Endodermal cell (in vitro differentiated cells): ENCODE results near the gene RAB3B. TPM values are rescaled to one million over a fixed set of nuclear protein-coding genes. Genes with fewer than 3 reads are reported as not detected.
A peak's percentile ranks its signal among the peaks of the same experiment; 100 is the strongest.
"Not testable (repeated sequence)": the region's sequence is repeated elsewhere in the genome, so short reads cannot be mapped to it uniquely, and the experiment has no call there.

Source experiments
- DNase-seq: peaks from one replicate; pipeline ENCODE4 v3.0.0-alpha.2; 2017
- H3K27ac ChIP-seq: 2 replicates; pipeline ENCODE4 v1.5.1; 2013; ENCODE audit warnings: mild to moderate bottlenecking, low read depth, low read length, moderate library complexity
- H3K27me3 ChIP-seq: 2 replicates; pipeline ENCODE4 v1.6.1; 2013; ENCODE audit warnings: mild to moderate bottlenecking, low read length, moderate library complexity; ENCODE audit not compliant: insufficient read depth, control insufficient read depth, poor library complexity, severe bottlenecking
- H3K36me3 ChIP-seq: 2 replicates; pipeline ENCODE4 v1.7.0; 2013; ENCODE audit warnings: mild to moderate bottlenecking, low read length, moderate library complexity; ENCODE audit not compliant: control insufficient read depth, insufficient read depth
- H3K4me1 ChIP-seq: one replicate; pipeline ENCODE4 v1.7.0; 2013; ENCODE audit warnings: low read length; ENCODE audit not compliant: control insufficient read depth, insufficient read depth
- H3K4me3 ChIP-seq: 2 replicates; pipeline ENCODE4 v1.5.1; 2013; ENCODE audit warnings: mild to moderate bottlenecking, low read length, moderate library complexity
- H3K9ac ChIP-seq: 2 replicates; pipeline ENCODE4 v1.6.1; 2013; ENCODE audit warnings: mild to moderate bottlenecking, low read length, moderate library complexity; ENCODE audit not compliant: poor library complexity, severe bottlenecking; ENCODE audit errors: extremely low read depth
- H3K9me3 ChIP-seq: 2 replicates; pipeline ENCODE4 v1.6.1; 2013; ENCODE audit warnings: mild to moderate bottlenecking, low read length, moderate library complexity; ENCODE audit not compliant: control insufficient read depth
- H3K27ac Mint-ChIP-seq: 2 replicates; pipeline ENCODE4 v1.8.0; 2020; ENCODE audit warnings: mixed read lengths
- H3K27me3 Mint-ChIP-seq: 2 replicates; pipeline ENCODE4 v1.8.0; 2021; ENCODE audit warnings: mild to moderate bottlenecking, mixed read lengths; ENCODE audit not compliant: insufficient read depth
- H3K36me3 Mint-ChIP-seq: 2 replicates; pipeline ENCODE4 v1.8.0; 2020; ENCODE audit warnings: low read depth, mixed read lengths
- H3K4me1 Mint-ChIP-seq: 2 replicates; pipeline ENCODE4 v1.8.0; 2020; ENCODE audit warnings: mixed read lengths
- H3K4me3 Mint-ChIP-seq: 2 replicates; pipeline ENCODE4 v1.8.0; 2020; ENCODE audit warnings: mild to moderate bottlenecking, moderate library complexity, mixed read lengths
- H3K9me3 Mint-ChIP-seq: 2 replicates; pipeline ENCODE4 v1.8.0; 2020; ENCODE audit warnings: mild to moderate bottlenecking, mixed read lengths
- WGBS, 2 experiments: methylation state at CpG; one replicate each; pipeline versions ENCODE4 v1.1.5 to v1.1.7; 2013; ENCODE audit warnings: missing lambda C conversion rate in 2 of 2, mixed read lengths in 1 of 2; ENCODE audit not compliant: insufficient coverage in 1 of 2, insufficient read length in 1 of 2; 5-methylcytosine and 5-hydroxymethylcytosine counted together
- total RNA-seq, 2 donors: library from RNA; stranded (reverse); fragmentation: NEBNext Ultra II Directional in 1 of 2; extraction: Animal tissue kit (Norgen Biotek cat#: 25700) in 1 of 2; gene quantifications; 2 replicates in 1 of 2; 3 replicates in 1 of 2; pipeline ENCODE4 v1.2.1, GENCODE V29; 2021
- TF ChIP-seq, protein P1 (sequence below): fragments of 200-600 bp; sonication (generic); conservative IDR thresholded peaks from 2 replicates; pipeline ENCODE4 v1.5.0; 2021; ENCODE audit warnings: antibody characterized with exemption, mild to moderate bottlenecking

Gene RAB3B
- total RNA-seq, 2 donors from 2014 or later, result 58.1 to 66.0 TPM

DNA sequence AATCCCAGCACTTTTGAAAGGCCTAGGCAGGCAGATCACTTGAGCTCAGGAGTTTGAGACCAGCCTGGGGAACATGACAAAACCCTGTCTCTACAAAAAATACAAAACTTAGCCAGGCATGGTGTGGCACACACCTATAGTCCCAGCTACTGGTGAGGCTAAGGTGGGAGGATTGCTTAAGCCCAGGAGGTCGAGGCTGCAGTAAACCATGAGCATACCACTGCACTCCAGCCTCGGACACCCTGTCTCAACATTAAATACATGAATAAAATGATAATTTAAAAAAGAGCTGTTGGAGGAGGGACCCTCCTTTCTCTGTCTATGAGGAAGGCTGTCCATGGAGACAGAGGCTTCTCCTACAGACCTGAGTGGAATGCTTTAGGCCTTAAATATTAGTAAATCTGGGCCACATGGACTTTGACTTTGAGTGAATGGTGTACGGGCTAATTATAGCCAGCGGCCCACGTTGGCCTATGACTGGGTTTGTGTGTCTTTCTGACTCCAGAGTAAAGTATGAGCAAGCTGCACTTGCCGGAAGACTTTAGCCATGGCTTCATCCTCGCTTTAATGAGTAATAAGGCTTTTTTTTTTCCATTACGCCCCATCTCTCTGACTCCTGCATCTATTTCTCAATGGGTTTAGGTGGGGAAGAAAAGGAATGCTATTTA, 21.3 kb downstream of the RAB3B start:
- Histone ChIP-seq H3K27ac (no peak overlapping the region), H3K4me3 (peak overlapping the region; percentile 41), H3K27me3 (no peaks in the 10 kb centered on the region), H3K36me3 (peaks cover 59% of the 10 kb centered on the region), H3K9ac (peak overlapping the region; percentile 32), H3K4me1 (peaks cover 24% of the 10 kb centered on the region), H3K9me3 (peaks cover 5% of the 10 kb centered on the region)
- Mint-ChIP-seq H3K9me3 (no peaks in the 10 kb centered on the region), H3K27ac (peak overlapping the region; percentile 95), H3K4me1 (peaks cover 40% of the 10 kb centered on the region), H3K36me3 (peaks cover 60% of the 10 kb centered on the region), H3K27me3 (no peaks in the 10 kb centered on the region), H3K4me3 (no peak overlapping the region)
- DNase-seq, result no peak
- 95 to 96% methylated on average over 3 to 7 of the region's 8 CpGs for WGBS, 2 experiments
- TF ChIP-seq, protein P1, sequence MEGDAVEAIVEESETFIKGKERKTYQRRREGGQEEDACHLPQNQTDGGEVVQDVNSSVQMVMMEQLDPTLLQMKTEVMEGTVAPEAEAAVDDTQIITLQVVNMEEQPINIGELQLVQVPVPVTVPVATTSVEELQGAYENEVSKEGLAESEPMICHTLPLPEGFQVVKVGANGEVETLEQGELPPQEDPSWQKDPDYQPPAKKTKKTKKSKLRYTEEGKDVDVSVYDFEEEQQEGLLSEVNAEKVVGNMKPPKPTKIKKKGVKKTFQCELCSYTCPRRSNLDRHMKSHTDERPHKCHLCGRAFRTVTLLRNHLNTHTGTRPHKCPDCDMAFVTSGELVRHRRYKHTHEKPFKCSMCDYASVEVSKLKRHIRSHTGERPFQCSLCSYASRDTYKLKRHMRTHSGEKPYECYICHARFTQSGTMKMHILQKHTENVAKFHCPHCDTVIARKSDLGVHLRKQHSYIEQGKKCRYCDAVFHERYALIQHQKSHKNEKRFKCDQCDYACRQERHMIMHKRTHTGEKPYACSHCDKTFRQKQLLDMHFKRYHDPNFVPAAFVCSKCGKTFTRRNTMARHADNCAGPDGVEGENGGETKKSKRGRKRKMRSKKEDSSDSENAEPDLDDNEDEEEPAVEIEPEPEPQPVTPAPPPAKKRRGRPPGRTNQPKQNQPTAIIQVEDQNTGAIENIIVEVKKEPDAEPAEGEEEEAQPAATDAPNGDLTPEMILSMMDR, result no peak

DNA sequence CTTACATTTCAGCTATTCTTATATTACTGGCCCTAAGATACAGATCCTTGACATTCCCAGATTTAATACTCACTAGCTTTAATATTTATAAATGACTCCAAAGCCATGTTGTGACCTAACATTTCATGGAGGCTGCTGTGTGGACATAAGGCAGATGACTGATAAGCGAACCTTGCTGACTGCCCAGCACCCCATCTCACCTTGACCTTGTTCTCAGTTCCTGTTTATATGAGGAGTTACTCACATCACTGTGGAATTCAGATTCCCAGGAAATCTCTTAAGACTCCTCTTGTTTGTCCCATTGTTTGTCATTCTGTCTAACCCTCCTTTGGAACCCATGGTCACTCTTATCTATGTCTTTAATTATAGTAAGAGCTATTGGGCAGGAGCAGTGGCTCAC, 21.9 kb downstream of the RAB3B start:
- no peak for DNase-seq
- peaks cover 5% of the 10 kb centered on the region for H3K9me3 ChIP-seq
- H3K4me3 ChIP-seq, result peak overlapping the region; percentile 41
- Mint-ChIP-seq H3K9me3 (no peaks in the 10 kb centered on the region), H3K27ac (peak overlapping the region; percentile 95), H3K36me3 (peaks cover 59% of the 10 kb centered on the region), H3K4me1 (peaks cover 37% of the 10 kb centered on the region), H3K4me3 (no peak overlapping the region), H3K27me3 (no peaks in the 10 kb centered on the region)
- H3K27me3 ChIP-seq, result no peaks in the 10 kb centered on the region
- TF ChIP-seq, protein P1, result no peak
- H3K27ac ChIP-seq, result no peak overlapping the region
- no peak overlapping the region for H3K9ac ChIP-seq
- H3K36me3 ChIP-seq, result peaks cover 54% of the 10 kb centered on the region
- H3K4me1 ChIP-seq, result peaks cover 20% of the 10 kb centered on the region
- 83 to 92% methylated on average over 1 of the region's 1 CpG for WGBS, 2 experiments

DNA sequence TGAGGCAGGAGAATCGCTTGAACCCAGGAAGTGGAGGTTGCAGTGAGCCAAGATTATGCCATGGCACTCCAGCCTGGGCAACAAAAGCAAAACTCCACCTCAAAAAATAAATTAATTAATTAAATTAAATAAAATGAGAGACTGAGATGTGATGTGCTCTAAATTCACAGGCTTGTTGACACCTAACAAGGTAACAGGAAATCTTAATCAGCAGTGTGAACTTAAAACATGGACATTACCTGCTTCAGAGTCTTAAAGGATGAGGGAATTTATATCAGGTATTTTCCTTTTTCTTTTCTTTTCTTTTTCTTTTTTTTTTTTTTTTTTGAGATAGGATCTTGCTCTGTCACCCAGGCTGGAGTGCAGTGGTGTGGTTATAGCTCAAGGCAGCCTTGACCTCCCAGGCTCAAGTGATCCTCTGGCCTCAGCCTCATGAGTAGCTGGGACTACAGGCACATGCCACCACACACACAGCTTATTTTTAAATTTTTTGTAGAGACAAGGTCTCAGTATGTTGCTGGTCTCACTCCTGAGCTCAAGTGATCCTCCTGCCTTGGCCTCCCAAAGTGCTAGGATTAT, 23.2 kb downstream of the RAB3B start:
- not testable (repeated sequence) for H3K9me3 Mint-ChIP-seq, H3K9me3 ChIP-seq, H3K27me3 ChIP-seq, H3K27ac ChIP-seq, H3K9ac ChIP-seq, H3K27me3 Mint-ChIP-seq, H3K27ac Mint-ChIP-seq, DNase-seq, H3K4me3 ChIP-seq, H3K4me3 Mint-ChIP-seq
- Mint-ChIP-seq H3K4me1 (peaks cover 34% of the 10 kb centered on the region), H3K36me3 (peaks cover 51% of the 10 kb centered on the region)
- WGBS, 2 experiments, result 71 to 95% methylated on average over 1 of the region's 1 CpG
- peaks cover 20% of the 10 kb centered on the region for H3K4me1 ChIP-seq
- peaks cover 46% of the 10 kb centered on the region for H3K36me3 ChIP-seq
